GM23248 (cell line): ENCODE data around the gene ACD. TPM values are rescaled to one million over a fixed set of nuclear protein-coding genes. Genes with fewer than 3 reads are reported as not detected.

Experiments
- DNase-seq: peaks from one replicate; pipeline ENCODE4 v3.0.0-alpha.2; 2015
- H2AFZ ChIP-seq: fragments of 200-600 bp; sonication (generic); 2 replicates; pipeline ENCODE4 v1.6.1; 2016; ENCODE audit warnings: antibody characterized with exemption
- H3F3A ChIP-seq: fragments of 200-600 bp; sonication (generic); 2 replicates; pipeline ENCODE4 v1.6.1; 2016; ENCODE audit warnings: mild to moderate bottlenecking, antibody characterized with exemption, mixed run types; ENCODE audit not compliant: insufficient read depth
- H3K27ac ChIP-seq: fragments of 200-600 bp; sonication (generic); 2 replicates; pipeline ENCODE4 v1.5.1; 2016; ENCODE audit warnings: mild to moderate bottlenecking
- H3K27me3 ChIP-seq: fragments of 200-600 bp; sonication (generic); replicated peaks from 2 replicates; pipeline ENCODE4 v1.6.1; 2016; ENCODE audit warnings: mild to moderate bottlenecking; ENCODE audit not compliant: insufficient read depth
- H3K36me3 ChIP-seq: fragments of 200-600 bp; sonication (generic); 2 replicates; pipeline ENCODE4 v1.6.1; 2016; ENCODE audit warnings: low read depth, mild to moderate bottlenecking
- H3K4me1 ChIP-seq: fragments of 200-600 bp; sonication (generic); 2 replicates; pipeline ENCODE4 v1.6.1; 2016; ENCODE audit warnings: mild to moderate bottlenecking; ENCODE audit not compliant: insufficient read depth
- H3K4me2 ChIP-seq: fragments of 200-600 bp; sonication (generic); one replicate; pipeline ENCODE4 v1.6.1; 2016; ENCODE audit warnings: mild to moderate bottlenecking; ENCODE audit not compliant: unreplicated experiment
- H3K4me3 ChIP-seq: fragments of 200-600 bp; sonication (generic); 2 replicates; pipeline ENCODE4 v1.5.1; 2016; ENCODE audit warnings: mild to moderate bottlenecking
- H3K79me2 ChIP-seq: fragments of 200-600 bp; sonication (generic); 2 replicates; pipeline ENCODE4 v1.6.1; 2016; ENCODE audit warnings: mild to moderate bottlenecking; ENCODE audit not compliant: insufficient read depth
- H3K9ac ChIP-seq: fragments of 200-600 bp; sonication (generic); 2 replicates; pipeline ENCODE4 v1.6.1; 2016; ENCODE audit warnings: mild to moderate bottlenecking
- H3K9me2 ChIP-seq: fragments of 200-600 bp; sonication (generic); 2 replicates; pipeline ENCODE4 v1.6.1; 2016; ENCODE audit warnings: mixed run types, mild to moderate bottlenecking, moderate library complexity; ENCODE audit not compliant: insufficient read depth
- H3K9me3 ChIP-seq: fragments of 200-600 bp; sonication (generic); one replicate; pipeline ENCODE4 v1.6.1; 2017; ENCODE audit warnings: low read depth
- H4K20me1 ChIP-seq: fragments of 200-600 bp; sonication (generic); 2 replicates; pipeline ENCODE4 v1.6.0; 2016; ENCODE audit not compliant: insufficient read depth
- EZH2 ChIP-seq: fragments of 200-600 bp; sonication (generic); IDR thresholded peaks from 2 replicates; pipeline ENCODE4 v1.6.1; 2018; ENCODE audit warnings: antibody characterized with exemption, mild to moderate bottlenecking; ENCODE audit not compliant: insufficient read depth, poor library complexity, severe bottlenecking
- EZH2phosphoT487 ChIP-seq: fragments of 200-600 bp; sonication (generic); IDR thresholded peaks from 2 replicates; pipeline ENCODE4 v1.6.1; 2018; ENCODE audit warnings: antibody characterized with exemption, moderate library complexity, mild to moderate bottlenecking, low read depth; ENCODE audit not compliant: insufficient read depth
- WGBS, 2 experiments: methylation state at CpG; one replicate each; pipeline ENCODE4 v1.1.6; 2015 to 2017; ENCODE audit warnings: low lambda C conversion rate in 2 of 2, low coverage in 1 of 2; ENCODE audit errors: missing lambda C conversion rate in 2 of 2; 5-methylcytosine and 5-hydroxymethylcytosine counted together
- in situ Hi-C: fragments of 300-500 bp; cut with MboI; formaldehyde crosslinking; loops from 2 replicates; pipeline ENCODE4 v1.15.0; 2020
- polyA plus RNA-seq: library from polyadenylated mRNA; unstranded; fragments of >200 nt; fragmentation: Nextera tagmentation; extraction: Ambion mirVana; gene quantifications from 2 replicates; pipeline ENCODE4 v1.2.1, GENCODE V29; 2016
- total RNA-seq: library from RNA; depleted of rRNA; stranded (reverse); fragments of >200 nt; shearing (Covaris generic); gene quantifications from 2 replicates; pipeline ENCODE4 v1.2.3, GENCODE V29; 2014

ACD gene
- total and polyA plus RNA-seq, 2 experiments from 2014 or later, result 24.0 to 25.8 TPM

- Histone ChIP-seq H3K36me3 (no peaks in the 10 kb centered on the region), H3K9me3 (no peaks in the 10 kb centered on the region), H3K4me3 (no peak overlapping the region), H2AFZ (no peak overlapping the region), H3K4me1 (peaks cover 3% of the 10 kb centered on the region; the same call in 1 of the 2 replicates), H3K27ac (no peak overlapping the region), H3K27me3 (no peaks in the 10 kb centered on the region), H3K9ac (no peak overlapping the region), H3F3A (no peaks in the 10 kb centered on the region), H4K20me1 (no peaks in the 10 kb centered on the region), H3K9me2 (no peaks in the 10 kb centered on the region), H3K4me2 (no peak overlapping the region), H3K79me2 (peaks cover 24% of the 10 kb centered on the region)
- 90 to 93% methylated on average over 34 of the region's 34 CpGs for WGBS, 2 experiments
- no peak for DNase-seq
- in situ Hi-C loops, result no loop called here
- no peak for TF ChIP-seq EZH2phosphoT487
- no peak for TF ChIP-seq EZH2
These were observed 2.0 kb upstream of the ACD start for GRCh38 chr16:67661886-67662652.

- H2AFZ ChIP-seq, result no peak overlapping the region
- H3K9me2 ChIP-seq, result no peaks in the 10 kb centered on the region
- peaks cover 24% of the 10 kb centered on the region for H3K79me2 ChIP-seq
- H3K4me3 ChIP-seq, result peak overlapping the region; percentile 92
- no peaks in the 10 kb centered on the region for H4K20me1 ChIP-seq
- H3K27ac ChIP-seq, result 0 out of 2 replicates have a peak overlapping the region, but pooled peaks have one; percentile 16
- no peaks in the 10 kb centered on the region for H3K27me3 ChIP-seq
- H3K9me3 ChIP-seq, result no peaks in the 10 kb centered on the region
- no peak overlapping the region for H3K9ac ChIP-seq
- H3K4me2 ChIP-seq, result peak overlapping the region; percentile 66
- no peaks in the 10 kb centered on the region for H3K36me3 ChIP-seq
- TF ChIP-seq EZH2phosphoT487 (no peak), EZH2 (no peak)
- H3K4me1 ChIP-seq, result no peaks in the 10 kb centered on the region
- H3F3A ChIP-seq, result no peaks in the 10 kb centered on the region
- 24 to 28% methylated on average over 36 to 39 of the region's 39 CpGs for WGBS, 2 experiments
- in situ Hi-C loops, result no loop called here
- DNase-seq, result peak; percentile 74
These were observed 1.2 kb upstream of the ACD start for GRCh38 chr16:67661101-67661761.

- Histone ChIP-seq H3K79me2 (peaks cover 21% of the 10 kb centered on the region), H4K20me1 (no peaks in the 10 kb centered on the region), H3K9me2 (no peaks in the 10 kb centered on the region), H3K4me2 (peak within 1 kb of the TSS; percentile 81), H3K9me3 (no peaks in the 10 kb centered on the region), H3K36me3 (no peaks in the 10 kb centered on the region), H3K4me1 (no peaks in the 10 kb centered on the region), H2AFZ (peak within 1 kb of the TSS; percentile 97), H3K27me3 (no peaks in the 10 kb centered on the region), H3F3A (no peaks in the 10 kb centered on the region), H3K4me3 (peak within 1 kb of the TSS; percentile 92), H3K9ac (peak within 1 kb of the TSS; percentile 91), H3K27ac (peak within 1 kb of the TSS; percentile 92)
- no peak for TF ChIP-seq EZH2
- no peak for TF ChIP-seq EZH2phosphoT487
- 1% methylated on average over 28 to 42 of the region's 48 CpGs for WGBS, 2 experiments
- DNase-seq, result peak; percentile 99
- in situ Hi-C loops, result no loop called here
These were observed 536 bp upstream of the ACD start, which contains the start of gene PARD6A for GRCh38 chr16:67660564-67661028. PARD6A (plus strand) TSS chr16:67660960; CDS start chr16:67661039, 79 bp downstream.

- Histone ChIP-seq H3K4me1 (no peaks in the 10 kb centered on the region), H3K79me2 (peaks cover 12% of the 10 kb centered on the region), H3K9me3 (no peaks in the 10 kb centered on the region), H3K4me2 (peak overlapping the region; percentile 81), H2AFZ (peak overlapping the region; percentile 97), H3F3A (no peaks in the 10 kb centered on the region), H3K27me3 (no peaks in the 10 kb centered on the region), H3K36me3 (no peaks in the 10 kb centered on the region), H4K20me1 (no peaks in the 10 kb centered on the region), H3K4me3 (peak overlapping the region; percentile 92), H3K9ac (peak overlapping the region; percentile 91), H3K9me2 (no peaks in the 10 kb centered on the region), H3K27ac (no peak overlapping the region)
- no peak for DNase-seq
- TF ChIP-seq EZH2phosphoT487, result no peak
- TF ChIP-seq EZH2, result no peak
- in situ Hi-C loops, result no loop called here
- WGBS, 2 experiments, result 29 to 35% methylated on average over 18 to 21 of the region's 21 CpGs
These were observed 998 bp downstream of the ACD start for GRCh38 chr16:67658849-67659674.
